ENCODE data around the gene RBPJL. TPM values are rescaled to one million over a fixed set of nuclear protein-coding genes. Genes with fewer than 3 reads are reported as not detected.

RBPJL gene, protein sequence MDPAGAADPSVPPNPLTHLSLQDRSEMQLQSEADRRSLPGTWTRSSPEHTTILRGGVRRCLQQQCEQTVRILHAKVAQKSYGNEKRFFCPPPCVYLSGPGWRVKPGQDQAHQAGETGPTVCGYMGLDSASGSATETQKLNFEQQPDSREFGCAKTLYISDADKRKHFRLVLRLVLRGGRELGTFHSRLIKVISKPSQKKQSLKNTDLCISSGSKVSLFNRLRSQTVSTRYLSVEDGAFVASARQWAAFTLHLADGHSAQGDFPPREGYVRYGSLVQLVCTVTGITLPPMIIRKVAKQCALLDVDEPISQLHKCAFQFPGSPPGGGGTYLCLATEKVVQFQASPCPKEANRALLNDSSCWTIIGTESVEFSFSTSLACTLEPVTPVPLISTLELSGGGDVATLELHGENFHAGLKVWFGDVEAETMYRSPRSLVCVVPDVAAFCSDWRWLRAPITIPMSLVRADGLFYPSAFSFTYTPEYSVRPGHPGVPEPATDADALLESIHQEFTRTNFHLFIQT
- total RNA-seq = not detected

DNA sequence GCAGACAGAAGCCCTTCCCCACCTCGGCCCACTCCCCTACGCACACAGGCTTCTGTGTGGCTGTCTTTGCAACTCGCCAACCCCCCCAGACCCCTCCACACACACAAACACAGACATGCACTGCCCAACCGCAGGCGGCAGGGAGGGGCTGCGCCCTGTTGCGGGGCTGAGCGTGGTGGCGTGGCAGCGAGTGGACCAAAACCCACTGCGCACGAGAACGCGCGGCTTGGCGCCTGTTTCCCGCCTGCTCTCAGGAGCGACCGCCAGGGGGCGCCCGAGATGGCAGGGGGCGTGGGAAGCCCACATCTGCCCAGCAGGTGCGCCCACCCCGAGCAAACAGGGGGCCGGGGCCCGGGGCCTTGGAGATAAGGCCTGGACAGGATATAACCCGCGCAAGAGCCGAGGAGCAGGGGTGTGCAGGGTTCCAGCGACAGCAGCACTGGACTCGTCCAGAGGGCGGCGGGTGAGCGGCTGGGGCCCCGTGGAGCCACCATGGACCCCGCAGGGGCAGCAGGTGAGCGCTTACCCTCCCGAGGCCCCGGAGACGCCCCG lies at the start of gene RBPJL:
TSS of gene RBPJL (plus strand) at position 410 of the 552 bp plus-strand sequence. CDS start at position 493, 83 bp downstream.
- intact Hi-C loops (cut with DNase I) = loop anchor here (10.0 kb wide), 1 partner anchor 292 kb away; no protein-coding TSS in a partner anchor
- DNase-seq (ENCODE audit: low spot score) = no peak
- peak; percentile 20 for ATAC-seq

DNA sequence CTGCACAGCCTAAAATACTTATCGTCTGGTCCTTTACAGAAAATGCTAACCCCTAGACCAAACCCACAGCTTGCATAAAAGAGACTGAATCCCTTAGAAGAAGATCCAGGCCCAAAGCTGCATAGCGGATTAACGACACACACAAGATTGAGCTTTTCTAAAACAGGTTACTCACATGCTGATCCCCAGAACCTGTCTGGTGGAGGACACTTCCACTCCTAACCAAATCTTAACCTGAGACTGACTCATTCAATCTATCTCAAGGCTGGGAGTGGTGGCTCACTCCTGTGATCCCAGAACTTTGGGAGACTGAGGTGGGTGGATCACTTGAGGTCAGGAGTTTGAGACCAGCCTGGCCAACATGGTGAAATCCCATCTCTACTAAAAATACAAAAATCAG lies 49.5 kb upstream of the RBPJL start:
- DNase-seq (ENCODE audit: low spot score) (no peak), ATAC-seq (no peak)
- intact Hi-C loops (cut with DNase I) = no loop called here

DNA sequence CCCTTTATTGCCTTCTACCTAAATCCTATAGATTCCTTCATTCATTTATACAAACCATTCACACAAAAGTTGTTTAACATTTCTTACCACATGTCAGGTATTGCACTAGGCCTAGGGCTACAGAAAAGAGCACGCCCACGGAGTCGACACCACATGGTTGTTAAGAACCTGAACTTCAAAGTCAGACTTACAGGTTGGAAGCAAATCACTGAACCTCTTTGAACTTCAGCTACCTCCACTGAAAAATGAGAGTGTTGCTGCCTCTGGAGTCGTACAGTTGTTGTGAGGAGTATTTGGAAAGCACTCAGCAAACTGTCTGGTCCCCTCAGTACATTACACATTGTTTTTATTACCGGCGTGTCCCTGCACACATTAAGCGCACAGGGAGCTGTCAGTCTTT lies 48.9 kb upstream of the RBPJL start:
- no peak for DNase-seq (ENCODE audit: low spot score)
- intact Hi-C loops (cut with DNase I) = no loop called here
- no peak for ATAC-seq

DNA sequence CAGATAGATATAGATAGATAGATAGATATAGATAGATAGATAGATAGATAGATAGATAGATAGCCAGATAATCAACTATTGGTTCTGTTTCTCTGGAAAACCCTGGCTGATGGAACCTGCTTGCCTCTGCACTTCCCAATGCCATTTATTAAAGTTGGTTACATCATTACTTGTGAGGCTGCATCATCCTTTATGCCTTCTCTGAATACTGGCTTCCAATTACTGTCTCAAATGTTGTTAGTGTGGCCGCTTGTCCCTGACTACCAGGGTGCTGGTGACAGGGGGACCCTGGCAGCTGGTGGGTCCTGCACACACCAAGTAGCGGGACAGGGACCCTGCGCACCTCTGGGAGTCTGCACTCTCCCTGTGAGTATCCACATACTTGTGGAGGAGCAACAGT lies 48.4 kb upstream of the RBPJL start:
- intact Hi-C loops (cut with DNase I) = no loop called here
- ATAC-seq (no peak), DNase-seq (ENCODE audit: low spot score) (no peak)

- intact Hi-C loops (cut with DNase I) = no loop called here
- no peak for ATAC-seq
- DNase-seq (ENCODE audit: low spot score) = no peak
Observed at GRCh38 chr20:45258664-45259063, 48.0 kb upstream of the RBPJL start.

DNA sequence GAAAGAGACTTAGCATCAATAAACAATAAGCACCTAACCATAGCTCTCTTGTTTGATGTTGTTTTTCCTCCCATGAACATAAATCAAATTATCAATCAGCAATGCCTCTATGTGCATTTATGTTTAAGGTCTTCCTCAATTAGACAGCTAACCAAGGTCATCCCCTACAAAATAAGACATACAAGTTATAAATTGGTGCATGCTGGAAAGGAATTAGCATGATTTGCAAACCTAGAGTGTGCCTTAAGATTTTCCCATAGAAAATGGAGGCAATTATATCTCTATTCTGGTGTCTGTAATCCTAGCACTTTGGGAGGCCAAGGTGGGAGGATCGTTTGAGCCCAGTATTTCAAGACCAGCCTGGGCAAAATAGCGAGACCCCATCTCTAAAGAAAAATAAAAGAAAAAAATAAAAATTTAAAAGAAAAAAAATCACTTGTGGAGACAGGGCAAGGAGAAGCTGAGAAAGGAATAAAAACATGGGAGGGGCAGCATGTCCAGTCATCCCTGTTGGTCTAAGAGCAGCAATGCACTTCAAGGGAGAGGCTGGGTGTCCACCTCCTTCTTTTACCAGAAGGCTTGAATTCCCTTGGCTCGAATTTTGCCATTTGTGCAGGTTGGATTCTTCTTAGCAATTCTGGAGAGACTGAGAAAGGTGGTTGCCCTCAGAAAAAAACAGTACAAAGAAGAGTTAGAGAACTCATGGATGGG lies 42.9 kb upstream of the RBPJL start:
- DNase-seq (ENCODE audit: low spot score) = no peak
- intact Hi-C loops (cut with DNase I) = no loop called here
- ATAC-seq = no peak

DNA sequence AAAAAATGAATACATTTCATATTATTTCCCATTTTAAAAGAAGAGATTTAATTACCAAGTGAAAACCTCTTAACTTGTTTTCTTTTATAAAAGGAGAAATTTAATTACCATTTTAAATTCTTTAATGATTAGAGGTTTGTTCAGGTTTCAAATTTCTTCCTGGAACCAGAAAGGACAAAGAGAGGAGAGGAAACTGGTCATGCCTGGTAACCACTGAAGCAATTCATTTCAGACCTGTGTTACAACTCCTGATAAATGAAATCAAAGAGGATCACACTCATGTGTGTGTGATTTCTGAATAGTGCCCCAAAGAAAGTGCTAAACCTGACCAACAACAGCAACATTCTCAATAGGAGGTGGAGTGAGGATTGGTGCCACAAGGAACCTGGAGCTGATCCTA lies 39.7 kb upstream of the RBPJL start:
- ATAC-seq = no peak
- intact Hi-C loops (cut with DNase I) = no loop called here
- no peak for DNase-seq (ENCODE audit: low spot score)

- no peak for DNase-seq (ENCODE audit: low spot score)
- intact Hi-C loops (cut with DNase I) = no loop called here
- ATAC-seq = no peak
Observed at GRCh38 chr20:45268531-45268930, 38.1 kb upstream of the RBPJL start.

GRCh38 chr20:45269056-45269455 lies 37.6 kb upstream of the RBPJL start:
- DNase-seq (ENCODE audit: low spot score) = no peak
- ATAC-seq = no peak
- intact Hi-C loops (cut with DNase I) = no loop called here

GRCh38 chr20:45269754-45270270 lies 36.8 kb upstream of the RBPJL start:
- no peak for ATAC-seq
- intact Hi-C loops (cut with DNase I) = no loop called here
- DNase-seq (ENCODE audit: low spot score) = no peak

GRCh38 chr20:45275338-45275737 lies 31.3 kb upstream of the RBPJL start:
- ATAC-seq = no peak
- intact Hi-C loops (cut with DNase I) = no loop called here
- no peak for DNase-seq (ENCODE audit: low spot score)

- intact Hi-C loops (cut with DNase I) = no loop called here
- DNase-seq (ENCODE audit: low spot score) = no peak
- ATAC-seq = no peak
Observed at GRCh38 chr20:45279992-45280391, 26.6 kb upstream of the RBPJL start.

DNA sequence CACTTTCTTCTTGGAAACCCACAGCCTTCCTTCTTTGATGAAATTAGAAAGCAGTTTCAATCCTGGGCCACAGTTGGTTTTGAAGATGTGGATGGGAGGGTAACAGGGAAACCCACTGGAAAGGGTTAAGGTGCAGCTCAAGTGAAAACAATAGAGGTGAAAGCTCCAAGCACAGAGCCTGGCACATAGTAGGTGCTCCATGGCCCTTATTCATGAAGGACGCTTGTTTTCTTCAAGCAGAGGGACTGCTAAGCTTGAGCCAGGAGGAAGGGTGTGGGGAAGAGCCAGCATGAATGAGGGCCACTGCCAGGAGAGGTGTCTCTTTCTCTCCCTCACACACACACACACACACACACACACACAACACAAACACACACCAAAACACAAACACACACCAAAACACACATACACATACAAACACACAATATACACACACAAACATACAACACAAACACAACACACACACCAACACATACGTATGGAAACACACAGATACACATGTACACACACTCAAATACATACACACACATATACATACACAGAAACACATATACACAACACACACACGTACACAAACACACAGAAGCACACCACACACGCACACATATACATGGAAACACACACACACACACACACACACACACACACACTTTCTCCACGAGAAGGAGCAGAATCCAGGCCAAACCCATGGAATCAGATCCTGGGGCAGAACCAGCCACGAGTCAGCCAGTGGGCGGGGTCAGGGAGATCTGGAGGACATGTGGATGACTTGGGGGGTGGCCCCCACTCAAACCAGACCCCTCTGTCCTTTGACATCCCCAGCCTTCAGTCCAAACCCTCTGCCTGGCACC lies 23.7 kb upstream of the RBPJL start:
- DNase-seq (ENCODE audit: low spot score) (no peak), ATAC-seq (peak; percentile 17)
- intact Hi-C loops (cut with DNase I) = no loop called here

GRCh38 chr20:45283551-45284057 lies 23.0 kb upstream of the RBPJL start:
- DNase-seq (ENCODE audit: low spot score) (no peak), ATAC-seq (peak; percentile 28)
- intact Hi-C loops (cut with DNase I) = no loop called here

- DNase-seq (ENCODE audit: low spot score) (no peak), ATAC-seq (no peak)
- intact Hi-C loops (cut with DNase I) = no loop called here
Observed at GRCh38 chr20:45288376-45288775, 18.3 kb upstream of the RBPJL start.

- ATAC-seq (no peak), DNase-seq (ENCODE audit: low spot score) (no peak)
- intact Hi-C loops (cut with DNase I) = no loop called here
Observed at GRCh38 chr20:45288860-45289259, 17.8 kb upstream of the RBPJL start.

DNA sequence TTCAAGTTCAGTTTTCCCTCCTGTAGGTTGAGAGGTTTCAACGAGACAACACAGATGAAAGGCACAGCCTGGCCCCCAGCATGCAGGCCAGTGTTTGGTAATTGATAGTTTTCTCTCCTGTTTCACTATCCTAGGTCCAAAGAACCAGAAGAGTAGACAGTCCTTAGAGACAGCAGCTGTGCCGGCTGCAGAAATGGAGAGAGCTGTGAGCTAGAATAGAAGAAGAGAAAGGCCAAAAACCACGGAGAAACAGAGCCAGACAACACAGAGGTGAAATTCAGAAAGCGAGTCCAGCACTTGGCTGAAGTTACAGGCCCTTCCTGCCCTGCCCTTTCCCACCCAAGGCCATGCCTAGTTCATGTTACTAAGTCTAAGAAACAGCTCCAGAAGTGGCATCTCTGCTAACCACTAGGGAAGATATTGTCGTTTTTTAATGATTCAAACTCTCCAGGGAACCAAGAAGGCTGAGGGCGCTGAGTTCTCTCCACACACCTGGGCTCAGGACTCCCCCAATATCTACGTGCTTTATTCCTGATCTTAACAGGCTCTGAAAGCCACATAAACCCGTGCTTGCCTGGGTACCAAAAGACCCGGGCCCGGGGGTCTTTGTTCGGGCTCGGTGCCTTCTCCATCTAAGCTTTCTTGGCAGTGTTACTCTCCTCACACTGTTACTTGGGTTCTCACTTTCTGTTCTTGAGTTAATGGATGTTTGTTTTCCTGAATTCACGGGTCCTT lies 16.5 kb upstream of the RBPJL start:
- ATAC-seq (peak; percentile 54), DNase-seq (ENCODE audit: low spot score) (no peak)
- intact Hi-C loops (cut with DNase I) = no loop called here

Data from sciatic nerve (tissue), 2 donors.